GM18511 (cell line): ENCODE measurements around the gene PKP1.

Source experiments
- ATAC-seq: cut with Tn5 transposase; IDR thresholded peaks from one replicate; pipeline ENCODE4 v1.9.1; 2021; ENCODE audit warnings: mild to moderate bottlenecking, moderate library complexity; ENCODE audit not compliant: unreplicated experiment

Gene PKP1

DNA sequence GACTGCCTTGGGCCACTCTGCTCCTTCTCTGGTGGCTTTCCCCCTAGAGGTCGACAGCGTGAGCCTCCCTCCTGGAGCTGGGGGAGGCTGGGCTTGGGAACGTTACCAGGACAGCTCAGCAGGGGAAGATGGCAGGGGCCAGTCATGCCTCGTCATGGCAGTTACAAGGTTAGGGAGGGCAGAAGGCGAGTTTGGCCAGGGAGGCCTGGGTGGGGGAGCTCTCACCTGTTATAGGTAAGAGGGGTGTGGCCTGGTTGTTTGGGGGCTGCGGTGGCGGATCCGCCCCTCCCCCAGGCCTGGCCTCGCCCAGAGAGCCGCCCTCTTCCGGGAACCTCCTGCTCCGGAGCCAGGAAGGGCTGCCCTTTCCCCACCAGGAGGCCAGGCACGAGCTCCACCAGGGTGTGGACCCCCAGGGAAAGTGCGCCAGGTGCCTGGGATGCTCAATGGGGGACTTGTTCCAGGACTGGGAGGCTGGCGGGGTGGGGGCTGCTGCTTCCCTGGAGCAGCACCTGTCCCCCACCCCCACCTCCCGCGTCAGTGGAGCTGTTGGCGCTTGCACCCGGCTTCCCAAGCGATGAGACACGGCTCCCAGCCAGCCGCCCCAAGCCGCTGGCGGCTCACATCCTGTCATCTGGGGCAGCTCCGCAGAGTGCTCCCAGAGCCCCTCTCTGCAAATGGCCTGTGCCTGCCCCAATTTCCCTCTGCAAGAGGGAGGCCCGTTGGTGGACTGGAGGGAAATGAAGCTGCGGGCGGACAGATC is 23.6 kb upstream of the PKP1 start:
- no peak for ATAC-seq

DNA sequence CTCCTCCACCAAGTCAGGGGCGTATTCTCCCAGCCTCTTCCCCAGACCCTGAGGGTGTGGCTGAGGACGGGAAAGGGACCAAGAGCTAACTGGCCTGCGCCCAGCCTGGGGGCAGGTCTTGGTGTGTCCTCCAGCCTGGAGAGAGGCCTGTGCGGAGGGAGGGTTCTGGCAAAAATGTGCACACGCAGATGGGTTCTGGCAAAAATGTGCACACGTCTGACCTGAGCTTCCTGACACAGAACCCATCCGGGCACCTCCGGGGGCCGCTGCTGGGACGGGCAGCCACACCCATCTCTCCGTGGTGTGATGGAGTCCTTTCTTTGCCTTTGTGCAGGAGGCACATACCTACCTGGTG is 23.1 kb upstream of the PKP1 start:
- ATAC-seq: no peak

- no peak for ATAC-seq
These were observed 22.5 kb upstream of the PKP1 start for GRCh38 chr1:201260648-201261311.

DNA sequence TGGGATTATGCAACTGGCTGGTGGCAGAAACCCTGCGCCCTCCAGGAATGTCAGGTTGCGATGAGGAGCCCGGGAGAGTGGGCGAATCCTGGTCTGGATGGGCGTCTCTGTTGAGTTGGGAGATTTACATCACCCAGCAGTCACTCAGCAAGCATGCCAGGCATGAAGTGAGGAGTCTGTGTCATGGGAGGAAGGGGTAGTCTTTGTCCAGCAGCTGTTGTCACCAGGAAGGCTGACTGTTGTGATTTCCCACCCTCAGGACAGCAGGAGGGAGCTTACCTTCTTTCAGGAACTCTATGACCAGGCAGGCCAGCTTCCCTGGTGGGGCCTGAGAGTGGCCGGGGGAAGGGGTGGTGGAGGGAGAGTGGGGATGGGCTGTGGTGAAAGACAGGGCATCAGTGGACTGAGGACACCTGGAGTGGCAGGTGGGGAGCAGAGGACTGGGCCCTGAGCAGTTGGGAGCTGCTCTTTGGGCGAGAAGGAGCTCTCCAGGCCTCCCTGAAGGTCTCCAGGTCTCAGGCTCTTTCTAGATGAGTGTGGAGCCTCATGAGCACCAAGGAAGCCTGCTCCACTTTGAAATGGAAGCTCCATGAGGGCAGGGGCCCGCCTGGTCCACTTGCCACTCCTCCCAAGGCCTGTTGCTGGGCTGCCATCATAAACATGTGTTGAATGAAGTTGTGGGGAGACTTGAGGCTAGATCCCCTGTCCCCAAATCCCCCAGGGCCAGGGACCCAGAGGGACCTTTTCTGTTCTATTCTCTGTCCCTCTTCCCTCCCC is 21.3 kb upstream of the PKP1 start:
- ATAC-seq: no peak

GRCh38 chr1:201262963-201263608 is 20.2 kb upstream of the PKP1 start:
- ATAC-seq: no peak

GRCh38 chr1:201264072-201264471 is 19.2 kb upstream of the PKP1 start:
- no peak for ATAC-seq

DNA sequence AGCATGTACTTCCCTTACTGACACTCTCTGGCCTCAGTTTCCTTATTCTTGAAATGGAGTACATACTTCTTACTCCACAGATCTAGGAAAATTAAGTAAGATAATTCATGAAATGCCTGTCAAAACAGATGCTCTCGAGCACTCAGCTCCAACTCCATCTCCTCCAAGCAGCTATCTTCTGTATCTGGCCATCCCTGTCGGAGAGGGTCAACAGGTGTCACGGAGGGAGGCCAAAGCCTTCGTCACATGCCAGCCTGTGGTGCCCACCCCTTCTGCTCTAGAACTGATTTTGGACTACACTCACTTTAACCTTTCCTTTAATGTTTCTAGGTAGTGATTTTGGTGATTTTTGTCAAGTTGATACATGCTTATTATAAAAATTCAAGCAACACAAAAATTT is 18.8 kb upstream of the PKP1 start:
- no peak for ATAC-seq

- ATAC-seq: no peak
These were observed 17.6 kb upstream of the PKP1 start for GRCh38 chr1:201265756-201266155.

DNA sequence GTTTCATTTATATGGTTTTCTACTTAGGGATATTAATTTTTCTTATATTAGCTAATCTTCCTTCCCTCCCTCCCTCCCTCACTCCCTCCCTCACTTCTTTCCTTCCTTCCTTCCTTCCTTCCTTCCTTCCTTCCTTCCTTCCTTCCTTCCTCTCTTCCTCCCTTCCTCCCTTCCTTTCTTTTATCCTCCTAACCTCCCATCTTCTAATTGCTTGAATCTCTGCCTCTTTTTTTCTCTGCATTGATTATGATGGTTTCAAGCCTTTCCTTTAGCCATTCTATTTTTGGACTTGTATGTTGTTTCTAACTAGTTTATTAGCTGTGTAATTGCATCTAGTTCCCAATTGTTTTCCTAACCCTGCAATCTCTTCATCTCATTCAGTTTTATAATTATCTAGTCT is 17.0 kb upstream of the PKP1 start:
- no peak for ATAC-seq

- no peak for ATAC-seq
These were observed 16.5 kb upstream of the PKP1 start for GRCh38 chr1:201266774-201267173.

- no peak for ATAC-seq
These were observed 15.7 kb upstream of the PKP1 start for GRCh38 chr1:201267481-201268229.

DNA sequence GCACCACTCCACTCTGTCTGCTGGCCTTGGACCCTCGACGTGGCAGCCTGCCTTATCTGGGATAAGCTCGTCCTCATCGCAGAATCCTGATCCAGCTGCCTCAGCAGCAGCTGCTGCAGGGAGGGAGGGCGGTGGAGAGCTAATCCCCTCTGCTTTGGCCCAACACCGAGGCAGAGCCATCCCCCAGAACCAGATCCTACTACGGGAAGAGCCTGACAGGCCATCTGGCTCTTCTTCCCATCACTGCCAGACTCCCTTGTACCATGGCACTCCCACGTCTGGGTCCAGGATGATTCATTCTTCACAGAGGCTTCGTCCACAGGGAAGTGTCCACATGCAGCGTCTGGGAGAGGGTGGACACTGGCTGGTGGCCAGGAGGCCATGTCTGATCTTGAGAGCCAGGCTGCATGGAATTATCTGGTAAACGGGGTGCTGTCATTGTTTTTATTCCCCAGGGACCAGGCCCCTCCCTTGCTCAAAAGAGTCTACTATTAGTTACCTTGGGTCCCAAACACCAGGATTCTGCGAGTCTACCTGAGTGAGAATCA is 14.6 kb upstream of the PKP1 start:
- no peak for ATAC-seq

DNA sequence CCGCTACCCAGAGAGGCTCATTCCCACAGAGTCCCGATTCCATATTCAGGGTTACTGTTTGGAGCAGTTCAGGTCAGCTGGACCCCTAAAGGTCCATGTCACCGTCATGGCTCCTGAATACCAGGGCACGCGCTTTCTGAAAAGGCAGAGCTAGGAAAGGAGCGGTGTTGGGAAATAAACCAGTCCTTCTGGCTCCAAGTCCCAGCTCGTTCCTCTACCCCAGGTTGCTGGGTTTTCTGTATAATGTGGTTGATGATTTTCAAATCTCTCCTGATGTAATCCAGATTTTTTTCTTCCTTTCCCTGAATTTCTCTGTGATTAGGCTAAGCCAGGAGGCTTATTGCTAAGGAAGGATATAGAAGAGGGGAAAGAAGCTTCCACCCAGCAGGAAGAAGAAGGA is 14.0 kb upstream of the PKP1 start:
- ATAC-seq: no peak

DNA sequence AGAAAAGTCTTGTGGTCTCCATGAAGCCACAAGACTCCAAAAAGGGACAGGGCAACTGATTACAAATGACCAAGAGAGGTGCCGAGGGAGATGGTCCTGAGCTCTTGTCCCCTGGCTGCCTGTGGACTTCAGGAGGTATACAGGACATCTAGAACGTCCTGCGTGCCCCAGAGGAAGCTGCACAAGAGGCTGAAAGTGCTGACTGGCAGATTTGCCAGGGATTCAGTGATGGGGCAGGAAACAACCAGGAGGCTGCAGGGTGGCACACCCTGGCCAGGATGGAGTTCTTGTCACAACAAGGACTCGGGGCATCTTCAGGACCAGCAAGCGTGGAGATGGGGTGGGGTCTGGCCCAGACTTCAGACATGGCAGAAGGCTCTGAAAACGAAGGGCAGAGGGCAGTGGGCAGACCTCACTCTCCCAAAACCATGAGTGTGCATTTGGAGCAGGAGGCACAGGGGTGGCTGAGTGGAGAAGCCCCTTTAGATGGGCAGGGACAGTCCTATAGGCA is 13.4 kb upstream of the PKP1 start:
- no peak for ATAC-seq

DNA sequence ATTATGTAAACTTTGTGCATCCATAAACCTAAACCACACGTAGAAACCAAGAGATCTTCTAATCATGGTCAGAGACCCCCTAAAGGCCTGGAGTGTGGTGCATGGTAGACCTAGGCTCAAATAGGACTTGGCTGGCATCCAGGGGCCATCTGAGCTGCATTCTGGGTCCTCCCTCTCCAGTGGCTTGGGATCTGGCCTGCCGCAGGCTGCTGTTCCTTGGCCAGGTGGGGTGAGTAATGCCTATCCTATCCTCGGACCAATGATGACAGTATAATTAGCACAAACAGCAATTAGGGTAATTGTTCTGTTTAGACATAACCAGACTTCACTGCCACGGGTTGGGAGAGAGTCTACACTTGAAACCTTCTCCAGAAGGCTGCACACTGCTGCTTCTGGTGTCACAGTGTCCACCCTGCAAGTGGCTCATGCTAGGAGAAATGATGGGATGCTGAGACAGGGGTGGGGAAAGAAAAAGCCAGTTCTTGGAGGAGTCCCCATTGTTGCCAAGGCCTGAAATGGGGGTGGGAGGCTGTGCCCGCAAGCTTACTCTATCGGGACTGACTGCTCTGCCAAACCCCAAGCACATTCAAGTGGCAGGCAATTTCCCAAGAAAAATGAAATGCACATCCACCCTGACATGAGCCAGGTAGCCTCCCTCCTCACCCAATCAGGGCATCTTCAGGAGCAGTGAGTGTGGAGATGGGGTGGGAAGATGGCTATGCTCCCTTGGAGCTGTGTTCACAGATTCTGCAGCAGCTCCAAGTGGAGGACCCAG is 12.5 kb upstream of the PKP1 start:
- ATAC-seq: no peak

- ATAC-seq: no peak
These were observed 10.5 kb upstream of the PKP1 start for GRCh38 chr1:201272799-201273198.

DNA sequence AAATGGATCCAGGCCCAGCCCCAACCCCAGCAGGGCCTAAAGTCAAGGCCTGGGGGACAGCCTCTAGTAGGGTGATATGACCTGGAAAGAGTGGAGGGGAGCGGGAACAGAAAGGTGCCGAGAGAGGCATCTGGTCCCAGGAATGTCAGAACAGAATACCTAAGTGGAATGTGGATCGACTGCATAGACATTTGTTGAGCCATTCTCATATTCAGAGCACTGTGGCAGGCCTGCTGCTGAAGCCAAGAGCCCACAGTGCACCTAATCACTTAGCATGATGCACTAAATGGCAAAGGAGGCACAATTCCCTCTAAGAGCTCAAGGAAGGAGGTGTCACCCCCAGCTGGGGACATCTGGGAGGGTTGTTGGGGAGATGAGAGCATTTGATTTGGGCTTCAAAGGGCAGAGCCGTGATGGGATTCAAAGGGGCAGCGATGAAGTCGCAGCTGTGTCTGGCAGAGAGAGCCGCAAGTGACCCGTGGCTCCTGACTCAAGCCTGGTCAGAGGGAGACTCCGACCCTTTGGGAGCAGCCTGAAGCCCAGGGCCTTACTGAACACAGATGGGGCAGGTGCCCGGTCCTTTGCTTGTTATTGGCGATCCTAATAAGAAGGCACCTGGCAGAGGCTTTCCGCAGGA is 8.6 kb upstream of the PKP1 start:
- ATAC-seq: no peak

DNA sequence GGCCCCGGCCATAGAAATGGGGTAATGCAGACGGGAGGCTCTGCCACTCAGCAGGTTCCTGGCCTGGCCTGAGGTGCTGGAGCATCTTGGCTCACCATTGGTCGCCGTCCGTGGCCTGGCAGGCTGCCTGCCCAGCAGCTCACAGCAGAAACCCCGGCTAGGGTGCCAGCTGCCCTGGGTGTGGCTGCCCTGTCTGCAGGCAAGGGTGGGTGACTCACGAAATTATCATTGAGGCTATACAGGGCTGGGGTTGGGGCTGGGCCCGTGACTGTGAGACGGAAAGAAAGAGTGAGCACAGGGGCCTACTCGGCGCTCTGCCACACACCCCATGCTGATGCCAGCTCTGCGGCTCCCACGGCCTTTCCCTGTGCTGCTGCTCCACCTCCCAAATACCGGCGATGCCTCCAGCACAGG is 8.0 kb upstream of the PKP1 start:
- no peak for ATAC-seq

GRCh38 chr1:201276891-201277290 is 6.4 kb upstream of the PKP1 start:
- no peak for ATAC-seq
